GDM1 (cell line): ENCODE measurements around the gene DYNC1I1.

Experiments used
- DNase-seq: peaks from one replicate; lab custom pipeline; 2025; lab: John Stamatoyannopoulos, UW

The DYNC1I1 gene

DNA sequence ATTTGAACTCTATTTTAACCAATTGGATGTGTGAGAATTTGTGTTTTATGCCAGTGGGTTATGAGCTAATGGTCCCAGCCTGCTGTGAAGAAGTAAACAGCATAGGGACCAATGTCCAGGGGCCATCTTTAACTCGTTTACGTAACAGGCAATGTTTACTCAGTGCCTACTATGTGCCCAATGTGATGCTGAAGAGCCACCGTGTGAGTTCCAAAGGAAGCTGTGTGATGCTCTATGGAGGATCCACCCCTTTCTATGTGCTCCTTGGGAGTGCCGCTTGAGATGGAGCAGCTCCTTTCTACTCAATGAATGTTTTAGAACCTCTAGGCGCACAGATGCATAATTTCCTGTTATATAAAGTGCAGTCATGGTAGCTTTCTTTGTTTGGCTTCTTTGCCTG lies 21.3 kb downstream of the DYNC1I1 start:
- no peak for DNase-seq

DNA sequence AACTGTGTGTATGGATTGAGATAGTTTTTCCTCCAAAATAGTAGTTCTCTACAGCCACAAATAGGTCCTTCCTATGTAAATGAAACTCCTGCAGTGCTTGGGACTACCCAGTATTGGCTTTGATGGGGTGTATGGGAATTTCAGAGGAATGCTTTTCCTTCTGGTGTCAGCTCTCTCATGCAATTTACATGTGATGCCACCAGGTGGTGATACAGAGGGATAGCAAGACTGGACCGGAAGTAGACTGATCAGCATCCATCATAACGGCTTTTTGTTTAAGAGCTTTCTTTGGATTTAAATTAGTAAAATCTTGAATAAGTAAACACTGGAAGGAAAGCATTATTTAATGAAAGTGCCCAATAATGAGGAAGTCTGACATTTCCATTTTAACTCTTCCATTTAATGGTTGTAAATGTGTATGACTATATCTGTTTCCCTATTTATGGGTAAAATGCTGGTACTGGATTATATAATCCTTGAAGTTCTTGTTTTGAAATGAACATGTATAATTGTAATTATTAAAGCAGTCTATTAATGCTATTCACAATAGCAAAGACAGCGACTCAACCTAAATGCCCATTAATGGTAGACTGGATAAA lies 22.7 kb downstream of the DYNC1I1 start:
- DNase-seq = no peak

DNA sequence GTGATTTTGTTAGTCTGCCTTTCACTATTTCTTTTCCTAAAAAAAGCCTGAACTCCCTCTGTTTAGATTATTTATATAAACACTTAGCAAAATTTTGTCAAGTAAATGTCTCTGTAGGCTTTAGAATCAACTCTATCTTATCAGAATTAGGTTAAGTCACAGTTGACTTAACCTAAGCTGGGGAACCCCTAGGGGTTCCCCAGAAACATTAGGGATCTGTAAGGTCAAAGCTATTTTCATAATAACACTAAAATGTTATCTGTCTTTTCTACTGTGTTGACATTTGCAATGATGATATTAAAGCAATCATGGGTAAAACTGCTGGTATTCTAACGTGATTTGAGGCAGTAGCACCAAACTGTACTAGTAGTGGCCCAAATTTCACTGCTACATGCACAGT lies 24.3 kb downstream of the DYNC1I1 start:
- DNase-seq = no peak

DNA sequence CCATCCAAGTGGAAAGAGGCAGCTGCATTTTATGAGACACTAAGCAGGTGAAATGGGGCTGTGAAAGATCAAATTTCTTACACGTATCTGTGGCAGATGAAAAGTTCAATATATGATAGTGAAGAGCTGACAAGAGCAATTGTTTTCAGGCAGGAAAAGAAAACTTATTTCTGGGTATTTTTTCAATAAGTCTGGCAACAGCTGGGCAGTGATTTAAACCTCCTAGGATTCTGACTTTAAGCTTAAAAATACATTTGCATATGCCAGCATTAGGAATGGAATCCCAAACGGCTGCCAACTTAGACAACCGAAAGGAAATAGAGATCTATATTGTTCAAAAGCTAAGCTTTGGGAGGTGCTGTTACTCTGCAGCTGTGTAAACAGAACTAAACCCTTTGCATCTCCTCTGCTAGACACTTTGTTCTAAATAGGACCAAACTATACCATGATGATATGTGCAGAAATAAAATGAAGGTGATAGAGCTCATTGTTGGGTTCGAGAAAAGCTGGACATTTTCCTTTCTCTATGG lies 26.1 kb downstream of the DYNC1I1 start:
- DNase-seq = no peak

- DNase-seq = no peak
Measured at GRCh38 chr7:95800787-95801186, 28.4 kb downstream of the DYNC1I1 start.

GRCh38 chr7:95802270-95802669 lies 29.9 kb downstream of the DYNC1I1 start:
- no peak for DNase-seq

GRCh38 chr7:95804052-95804451 lies 31.7 kb downstream of the DYNC1I1 start:
- DNase-seq = no peak

DNA sequence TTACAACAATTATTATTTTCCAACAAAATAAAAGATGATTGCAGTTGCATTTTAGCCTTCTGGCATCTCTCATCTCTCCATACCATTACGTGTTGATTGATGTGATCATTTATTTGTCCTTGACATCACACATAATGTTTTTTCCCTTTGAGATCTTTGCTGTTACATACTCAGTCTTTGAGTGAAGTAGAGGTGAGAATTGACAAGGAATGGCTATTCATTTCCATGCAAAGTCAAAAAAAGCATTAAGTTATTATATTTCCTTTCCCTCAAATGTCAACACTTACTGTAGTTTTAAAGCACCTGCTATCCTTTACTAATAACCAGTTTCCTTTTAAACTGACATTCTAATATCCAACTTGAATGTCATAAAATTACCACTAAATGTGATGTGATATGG lies 33.6 kb downstream of the DYNC1I1 start:
- no peak for DNase-seq

DNA sequence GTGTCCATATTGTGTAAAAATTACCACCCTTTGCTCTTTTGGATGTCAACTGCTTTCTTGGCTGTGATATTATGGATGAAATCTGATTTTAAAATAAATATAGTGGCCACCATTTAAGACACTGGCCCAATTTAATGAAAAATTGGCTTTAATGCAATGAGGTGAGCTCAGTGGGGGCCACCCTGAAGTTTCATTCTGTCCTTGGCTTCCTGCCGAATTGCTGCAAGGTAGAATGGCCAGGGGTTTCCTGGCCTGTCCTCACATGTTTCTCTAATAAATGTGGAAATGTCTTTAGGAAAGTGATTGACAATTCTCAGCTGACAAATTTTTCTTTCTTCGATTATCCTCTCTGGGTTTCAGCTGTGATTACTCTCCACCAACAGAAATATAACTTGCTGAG lies 36.0 kb downstream of the DYNC1I1 start:
- no peak for DNase-seq

DNA sequence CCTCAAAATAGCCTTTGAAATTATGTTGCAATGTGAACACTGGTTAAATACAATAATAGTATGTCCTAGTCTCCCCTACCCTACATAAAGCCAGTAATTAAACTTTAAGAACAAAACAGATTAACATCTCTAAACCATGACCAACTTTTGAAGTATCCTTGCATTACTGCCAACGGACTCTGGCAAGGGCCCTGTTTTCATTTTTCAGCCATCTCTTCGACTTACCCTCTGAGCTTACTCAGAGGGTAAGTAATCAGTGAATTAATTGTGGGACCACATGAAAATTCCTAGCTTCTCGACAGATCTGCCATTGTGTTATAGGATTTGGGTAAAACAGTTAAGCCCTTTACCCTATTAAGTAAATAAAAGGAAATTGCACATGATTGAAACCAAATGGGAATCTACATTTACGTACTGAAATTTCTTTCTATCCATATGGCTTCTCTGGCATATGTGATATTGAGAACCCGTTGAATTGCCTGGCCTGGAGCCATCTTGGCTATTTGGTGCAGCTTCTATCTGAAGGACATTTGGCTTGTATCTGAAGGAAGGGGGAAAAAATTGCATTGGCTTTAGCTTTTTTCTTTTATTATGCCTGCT lies 39.6 kb downstream of the DYNC1I1 start:
- no peak for DNase-seq

GRCh38 chr7:95814721-95815120 lies 42.4 kb downstream of the DYNC1I1 start:
- no peak for DNase-seq

DNA sequence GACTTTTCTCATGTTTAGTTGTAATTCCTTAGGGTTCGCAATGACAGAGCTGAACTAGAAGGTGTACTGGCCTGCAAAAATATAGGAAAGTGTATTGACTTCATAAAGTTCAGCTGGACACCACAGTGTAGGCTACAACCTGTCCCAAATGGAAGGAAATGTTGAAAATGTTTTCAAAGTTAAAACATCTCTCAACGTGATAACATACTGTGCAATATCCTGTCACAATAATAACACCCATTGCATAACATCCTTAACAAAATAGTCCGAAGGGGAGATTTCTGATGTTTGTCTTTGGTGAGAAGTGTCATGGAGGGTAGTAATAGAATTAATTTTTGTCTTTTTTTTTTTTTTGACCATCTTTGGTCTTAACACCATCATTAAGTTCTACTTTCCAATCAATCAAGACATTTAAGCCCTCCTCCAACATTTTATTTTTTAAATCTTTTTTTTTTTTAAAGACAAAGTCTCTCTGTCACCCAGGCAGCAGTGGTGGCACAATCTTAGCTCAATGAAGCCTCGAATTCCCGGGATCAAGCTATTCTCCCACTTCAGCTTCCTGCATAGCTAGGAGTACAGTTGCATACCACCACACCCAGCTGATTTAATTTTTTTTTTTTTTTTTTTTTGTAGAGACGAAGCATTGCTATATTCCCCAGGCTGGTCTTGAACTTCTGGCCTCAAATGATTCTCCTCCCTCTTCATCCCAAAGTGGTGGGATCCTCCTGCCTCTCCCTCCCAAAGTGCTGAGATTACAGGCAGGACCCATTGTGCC lies 45.7 kb downstream of the DYNC1I1 start:
- DNase-seq = no peak

GRCh38 chr7:95820778-95821177 lies 48.4 kb downstream of the DYNC1I1 start:
- DNase-seq = no peak

DNA sequence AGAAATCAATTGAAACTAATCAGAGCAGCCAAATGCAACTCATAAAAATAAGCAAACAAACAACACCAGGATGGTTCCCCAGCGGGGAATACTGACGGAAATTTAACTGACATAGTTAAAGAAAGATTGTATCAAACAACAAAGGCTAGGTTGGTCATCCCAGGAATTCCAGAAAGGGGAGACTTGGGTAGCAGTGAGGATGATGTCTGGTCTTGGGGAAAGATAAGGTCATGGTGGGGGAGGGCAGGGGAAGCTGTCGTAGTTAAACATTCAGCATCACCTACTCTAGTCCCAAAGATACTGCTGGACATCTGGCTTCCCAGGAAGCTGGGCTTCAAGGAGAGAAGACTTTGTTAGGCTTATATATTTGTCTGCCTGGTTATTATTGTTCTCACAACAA lies 50.4 kb downstream of the DYNC1I1 start:
- no peak for DNase-seq

DNA sequence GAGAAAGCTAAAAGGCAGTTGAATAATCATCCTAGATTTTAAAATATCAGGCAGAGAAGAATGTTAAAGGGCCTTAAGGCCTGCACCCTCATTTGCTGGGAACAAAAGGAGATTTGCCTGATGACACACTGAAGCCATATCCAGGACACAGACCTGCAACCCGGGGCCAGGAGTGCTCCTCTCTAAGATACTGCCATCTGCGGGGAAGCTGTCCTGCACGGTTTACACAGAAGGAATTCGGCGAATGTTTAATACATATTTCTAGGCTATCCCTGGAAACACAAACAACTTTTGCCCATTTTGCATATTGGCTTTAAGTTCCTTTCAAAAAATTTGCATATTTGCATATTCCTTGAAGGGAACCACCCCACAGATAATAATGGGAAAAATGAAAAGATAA lies 52.3 kb downstream of the DYNC1I1 start:
- DNase-seq = no peak

GRCh38 chr7:95828824-95829790 lies 56.8 kb downstream of the DYNC1I1 start:
- no peak for DNase-seq

DNA sequence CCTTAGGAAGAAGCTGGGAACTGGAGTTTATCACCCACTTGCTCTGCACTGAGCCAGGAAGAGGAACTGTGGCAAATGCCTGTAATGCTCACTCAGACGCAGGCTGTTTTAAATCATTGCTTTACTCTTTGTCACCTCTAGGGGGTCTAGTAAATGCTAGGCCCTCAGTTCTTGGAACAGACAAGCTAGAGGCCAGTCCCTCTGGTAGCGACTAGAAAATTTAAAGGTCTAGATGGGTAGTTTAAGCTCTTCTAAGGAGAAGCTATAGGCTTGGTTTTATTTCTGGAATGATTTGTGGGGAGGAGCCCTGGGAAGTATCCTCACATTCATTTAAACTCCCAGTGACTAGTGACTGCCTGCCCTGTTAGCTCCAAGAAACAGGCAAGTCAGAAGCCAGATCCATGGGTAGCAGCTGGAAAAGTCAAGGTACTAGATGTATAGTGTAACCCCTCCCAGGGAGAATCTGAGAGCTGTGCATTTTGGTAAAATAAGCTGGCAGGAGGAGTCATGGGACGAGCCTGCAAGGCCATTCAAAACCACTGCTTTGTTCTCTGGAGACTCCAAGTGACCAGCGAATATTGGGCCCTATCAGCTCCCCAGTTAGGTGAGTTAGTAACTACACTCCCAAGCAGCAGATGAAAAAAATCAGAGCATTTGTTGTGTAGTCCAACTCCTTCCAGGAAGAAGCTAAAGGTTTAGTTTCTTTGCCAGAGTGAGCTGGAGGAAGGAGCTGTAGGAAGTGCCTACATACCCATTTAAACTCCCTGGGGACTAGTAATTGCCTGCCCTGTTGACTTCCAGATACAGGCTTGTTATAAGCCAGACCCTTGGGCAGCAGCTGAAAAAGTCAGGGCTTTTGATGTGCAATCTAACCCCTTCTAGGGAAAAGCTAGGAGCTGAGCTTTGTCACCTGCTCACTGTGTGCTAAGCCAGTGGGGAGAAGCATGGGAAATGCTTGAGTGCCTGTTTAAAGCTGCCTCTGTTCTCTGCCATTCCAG lies 68.9 kb downstream of the DYNC1I1 start:
- no peak for DNase-seq

- no peak for DNase-seq
Measured at GRCh38 chr7:95843286-95843685, 70.9 kb downstream of the DYNC1I1 start.

DNA sequence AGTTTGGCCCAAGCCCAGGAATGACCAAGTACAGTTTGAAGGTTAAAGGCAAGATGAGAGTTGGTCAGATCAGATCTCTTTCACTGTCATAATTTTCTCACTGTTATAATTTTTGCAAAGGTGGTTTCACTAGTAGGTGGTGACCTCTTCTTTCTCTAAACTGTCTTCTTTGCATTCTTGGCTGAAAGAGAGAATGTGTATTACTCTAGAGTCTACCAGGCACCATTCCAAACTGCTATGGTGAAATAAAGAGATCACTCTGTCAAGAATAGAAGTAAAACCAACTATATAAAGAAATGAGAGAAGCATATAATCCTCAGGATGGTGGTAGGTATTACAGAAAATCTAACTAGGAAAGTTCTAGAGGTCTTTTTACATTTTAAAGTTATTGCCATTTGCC lies 72.7 kb downstream of the DYNC1I1 start:
- no peak for DNase-seq

DNA sequence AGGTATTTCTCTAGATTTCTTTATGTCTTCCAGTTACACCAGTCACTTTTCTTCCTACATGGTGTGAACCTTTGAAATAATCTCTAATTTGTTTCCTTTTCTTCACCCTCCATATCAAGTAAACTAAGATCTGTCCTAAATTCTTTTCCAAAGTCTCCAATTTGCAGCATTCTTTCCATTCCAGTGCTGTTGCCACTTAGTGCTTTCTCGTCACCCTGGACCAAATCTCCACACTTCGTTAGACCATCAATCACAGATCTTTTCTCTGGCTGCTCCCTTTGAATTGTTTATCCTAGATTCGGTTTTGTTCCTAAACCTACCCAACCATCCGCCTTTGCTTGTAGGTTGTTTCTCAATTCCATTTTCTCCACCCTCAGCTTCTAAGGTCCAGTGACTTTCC lies 74.7 kb downstream of the DYNC1I1 start:
- DNase-seq = no peak

DNA sequence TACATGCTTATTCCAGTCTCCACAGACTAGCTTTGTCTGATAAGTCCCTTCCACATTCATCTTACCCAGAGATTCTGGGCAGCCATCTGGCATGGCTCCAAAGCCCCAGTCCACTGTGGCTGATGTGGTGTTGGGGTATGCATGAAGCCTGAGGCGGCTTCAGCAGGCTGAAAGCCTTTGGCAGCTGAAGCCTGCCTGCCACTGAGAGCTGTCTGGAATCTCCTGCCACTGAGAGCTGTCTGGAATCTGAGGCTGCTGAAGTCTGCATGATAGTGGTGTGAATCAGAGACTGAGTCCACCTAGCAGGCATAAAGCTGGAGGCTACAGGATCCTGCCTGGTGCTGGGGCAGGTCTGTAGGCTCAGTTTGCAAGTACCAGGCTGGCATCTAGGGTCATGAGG lies 87.1 kb downstream of the DYNC1I1 start:
- DNase-seq = no peak
